Breast epithelium (tissue), 4 donors: ENCODE data around the gene PCP2. TPM values are rescaled to one million over a fixed set of nuclear protein-coding genes. Genes with fewer than 3 reads are reported as not detected.

Experiments
- DNase-seq, 2 donors: peaks; one replicate each; pipeline ENCODE4 v3.0.0-alpha.2; 2019; ENCODE audit warnings: low spot score in 2 of 2
- H3K27ac ChIP-seq, 2 donors: fragments of 200-600 bp; sonication (generic) in 1 of 2; one replicate each; pipeline ENCODE4 v1.5.1; 2016 to 2019; ENCODE audit warnings: mild to moderate bottlenecking in 1 of 2
- H3K27me3 ChIP-seq, 2 donors: fragments of 200-600 bp; sonication (generic) in 1 of 2; one replicate each; pipeline versions ENCODE4 v1.5.1 to v1.6.0; 2017 to 2019; ENCODE audit warnings: control low read depth in 1 of 2, mild to moderate bottlenecking in 1 of 2
- H3K36me3 ChIP-seq: fragments of 200-600 bp; one replicate; pipeline ENCODE4 v1.5.1; 2019
- H3K4me1 ChIP-seq, 2 donors: fragments of 200-600 bp; sonication (generic); one replicate each; pipeline ENCODE4 v1.5.1; 2016 to 2019; ENCODE audit warnings: control low read depth in 1 of 2
- H3K4me3 ChIP-seq, 3 donors: fragments of 200-600 bp; sonication (generic); 1 replicate in 2 of 3; 2 replicates in 1 of 3; pipeline ENCODE4 v1.5.1; 2016 to 2019; ENCODE audit warnings: mild to moderate bottlenecking in 3 of 3, moderate library complexity in 2 of 3
- H3K9me3 ChIP-seq, 2 donors: fragments of 200-600 bp; sonication (generic) in 1 of 2; one replicate each; pipeline ENCODE4 v1.5.1; 2016 to 2019; ENCODE audit warnings: control low read depth in 1 of 2
- POLR2A ChIP-seq: fragments of 450-650 bp; IDR thresholded peaks from one replicate; pipeline ENCODE4 v1.6.1; 2016; ENCODE audit warnings: antibody characterized with exemption, mild to moderate bottlenecking, moderate library complexity
- POLR2AphosphoS5 ChIP-seq, 3 donors: sonication (generic); formaldehyde crosslinking; IDR thresholded peaks; one replicate each; pipeline ENCODE4 v1.6.1; 2017; ENCODE audit warnings: antibody characterized with exemption in 3 of 3
- intact Hi-C: fragments of 100-400 bp; cut with DNase I; formaldehyde crosslinking; loops from one replicate; pipeline ENCODE4 v1.15.1; 2023; ENCODE audit warnings: low total_unique reads
- total RNA-seq, 3 donors: library from RNA; depleted of rRNA; stranded (reverse); fragments of >200 nt; gene quantifications; one replicate each; pipeline ENCODE4 v1.1.0, GENCODE V29; 2016
- TF ChIP-seq, protein P1 (sequence below), 3 donors: fragments of 450-650 bp; IDR thresholded peaks; one replicate each; pipeline ENCODE4 v1.5.1; 2016 to 2017; ENCODE audit warnings: antibody characterized with exemption in 3 of 3, mild to moderate bottlenecking in 3 of 3, moderate library complexity in 3 of 3

The PCP2 gene
- total RNA-seq, 3 donors from 2014 or later = 4.9 to 6.7 TPM; not detected in 1

DNA sequence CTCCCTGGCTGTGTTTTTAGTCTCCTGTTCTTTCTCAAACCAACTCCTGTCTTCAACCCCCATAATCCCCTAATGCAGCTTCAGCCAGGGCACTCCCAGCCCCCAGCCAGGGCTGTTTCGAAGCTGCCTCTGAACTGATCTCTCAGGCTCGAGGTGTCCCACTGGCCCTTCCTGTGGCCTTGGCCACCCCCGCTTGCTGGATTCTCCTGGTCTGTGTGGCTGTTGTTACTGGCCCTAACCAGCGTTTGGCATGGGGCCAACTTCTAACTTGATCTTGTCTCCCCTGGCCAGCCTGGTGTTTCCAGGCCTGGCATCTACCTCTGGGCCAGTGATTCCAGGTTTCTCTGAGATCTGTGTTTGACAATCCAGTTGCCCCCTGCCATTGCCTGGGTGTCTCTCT lies 15.2 kb downstream of the PCP2 start:
- intact Hi-C loops = no loop called here
- TF ChIP-seq, protein P1, sequence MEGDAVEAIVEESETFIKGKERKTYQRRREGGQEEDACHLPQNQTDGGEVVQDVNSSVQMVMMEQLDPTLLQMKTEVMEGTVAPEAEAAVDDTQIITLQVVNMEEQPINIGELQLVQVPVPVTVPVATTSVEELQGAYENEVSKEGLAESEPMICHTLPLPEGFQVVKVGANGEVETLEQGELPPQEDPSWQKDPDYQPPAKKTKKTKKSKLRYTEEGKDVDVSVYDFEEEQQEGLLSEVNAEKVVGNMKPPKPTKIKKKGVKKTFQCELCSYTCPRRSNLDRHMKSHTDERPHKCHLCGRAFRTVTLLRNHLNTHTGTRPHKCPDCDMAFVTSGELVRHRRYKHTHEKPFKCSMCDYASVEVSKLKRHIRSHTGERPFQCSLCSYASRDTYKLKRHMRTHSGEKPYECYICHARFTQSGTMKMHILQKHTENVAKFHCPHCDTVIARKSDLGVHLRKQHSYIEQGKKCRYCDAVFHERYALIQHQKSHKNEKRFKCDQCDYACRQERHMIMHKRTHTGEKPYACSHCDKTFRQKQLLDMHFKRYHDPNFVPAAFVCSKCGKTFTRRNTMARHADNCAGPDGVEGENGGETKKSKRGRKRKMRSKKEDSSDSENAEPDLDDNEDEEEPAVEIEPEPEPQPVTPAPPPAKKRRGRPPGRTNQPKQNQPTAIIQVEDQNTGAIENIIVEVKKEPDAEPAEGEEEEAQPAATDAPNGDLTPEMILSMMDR (IDR thresholded peaks at IDR 0.05) = no peak
- no peak for TF ChIP-seq POLR2A
- Histone ChIP-seq H3K27me3 (no peaks in the 10 kb centered on the region), H3K9me3 (no peaks in the 10 kb centered on the region), H3K27ac (peak overlapping the region; percentile 90 to 94), H3K36me3 (peaks cover 8% of the 10 kb centered on the region), H3K4me1 (peaks cover 0 to 14% of the 10 kb centered on the region in 2 donors), H3K4me3 (peak overlapping the region in 2 of 3 donors; percentile 7 to 12)
- DNase-seq = peak; percentile 71 to 72

DNA sequence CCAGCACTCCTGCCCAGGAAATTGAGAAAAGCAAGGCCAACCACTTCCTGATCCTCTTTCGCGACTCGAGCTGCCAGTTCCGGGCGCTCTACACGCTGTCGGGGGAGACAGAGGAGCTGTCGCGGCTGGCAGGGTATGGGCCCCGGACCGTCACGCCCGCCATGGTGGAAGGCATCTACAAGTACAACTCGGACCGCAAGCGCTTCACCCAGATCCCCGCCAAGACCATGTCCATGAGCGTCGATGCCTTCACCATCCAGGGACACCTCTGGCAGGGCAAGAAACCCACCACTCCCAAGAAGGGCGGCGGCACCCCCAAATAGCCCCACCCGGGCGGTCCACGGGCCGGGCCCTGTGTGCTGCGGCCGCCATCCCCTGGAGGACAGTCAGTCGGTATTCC lies 15.8 kb downstream of the PCP2 start:
- intact Hi-C loops = no loop called here
- TF ChIP-seq POLR2A = no peak
- TF ChIP-seq, protein P1 (IDR thresholded peaks at IDR 0.05) = no peak
- Histone ChIP-seq H3K9me3 (no peaks in the 10 kb centered on the region), H3K36me3 (peaks cover 7% of the 10 kb centered on the region), H3K27ac (peak overlapping the region; percentile 90 to 94), H3K4me3 (no peak overlapping the region), H3K4me1 (peaks cover 0 to 14% of the 10 kb centered on the region in 2 donors), H3K27me3 (no peaks in the 10 kb centered on the region)
- DNase-seq = no peak

DNA sequence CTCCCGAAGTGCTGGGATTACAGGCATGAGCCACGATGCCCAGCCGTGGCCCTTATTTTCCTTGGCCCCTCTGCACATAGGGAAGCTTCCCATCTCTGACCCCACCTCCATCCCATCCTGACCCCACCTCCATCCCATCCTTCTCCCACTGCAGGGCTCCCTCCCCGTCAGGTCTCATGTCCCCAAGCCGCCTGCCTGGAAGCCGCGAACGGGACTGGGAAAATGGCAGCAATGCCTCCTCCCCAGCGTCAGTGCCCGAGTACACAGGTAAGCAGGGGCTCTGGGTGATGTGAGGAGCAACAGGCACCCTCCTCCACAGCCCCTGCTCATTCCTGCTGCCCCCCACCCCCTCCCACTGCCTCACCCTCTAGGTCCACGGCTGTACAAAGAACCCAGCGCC lies 16.3 kb downstream of the PCP2 start:
- DNase-seq = no peak
- intact Hi-C loops = no loop called here
- H3K9me3 ChIP-seq = no peaks in the 10 kb centered on the region
- H3K4me3 ChIP-seq = no peak overlapping the region
- peak overlapping the region; percentile 90 to 94 for H3K27ac ChIP-seq
- peaks cover 0 to 14% of the 10 kb centered on the region in 2 donors for H3K4me1 ChIP-seq
- H3K27me3 ChIP-seq = no peaks in the 10 kb centered on the region
- TF ChIP-seq, protein P1 (IDR thresholded peaks at IDR 0.05) = no peak
- TF ChIP-seq POLR2AphosphoS5 (IDR thresholded peaks at IDR 0.05) = no peak
- TF ChIP-seq POLR2A = no peak
- peaks cover 1% of the 10 kb centered on the region for H3K36me3 ChIP-seq

DNA sequence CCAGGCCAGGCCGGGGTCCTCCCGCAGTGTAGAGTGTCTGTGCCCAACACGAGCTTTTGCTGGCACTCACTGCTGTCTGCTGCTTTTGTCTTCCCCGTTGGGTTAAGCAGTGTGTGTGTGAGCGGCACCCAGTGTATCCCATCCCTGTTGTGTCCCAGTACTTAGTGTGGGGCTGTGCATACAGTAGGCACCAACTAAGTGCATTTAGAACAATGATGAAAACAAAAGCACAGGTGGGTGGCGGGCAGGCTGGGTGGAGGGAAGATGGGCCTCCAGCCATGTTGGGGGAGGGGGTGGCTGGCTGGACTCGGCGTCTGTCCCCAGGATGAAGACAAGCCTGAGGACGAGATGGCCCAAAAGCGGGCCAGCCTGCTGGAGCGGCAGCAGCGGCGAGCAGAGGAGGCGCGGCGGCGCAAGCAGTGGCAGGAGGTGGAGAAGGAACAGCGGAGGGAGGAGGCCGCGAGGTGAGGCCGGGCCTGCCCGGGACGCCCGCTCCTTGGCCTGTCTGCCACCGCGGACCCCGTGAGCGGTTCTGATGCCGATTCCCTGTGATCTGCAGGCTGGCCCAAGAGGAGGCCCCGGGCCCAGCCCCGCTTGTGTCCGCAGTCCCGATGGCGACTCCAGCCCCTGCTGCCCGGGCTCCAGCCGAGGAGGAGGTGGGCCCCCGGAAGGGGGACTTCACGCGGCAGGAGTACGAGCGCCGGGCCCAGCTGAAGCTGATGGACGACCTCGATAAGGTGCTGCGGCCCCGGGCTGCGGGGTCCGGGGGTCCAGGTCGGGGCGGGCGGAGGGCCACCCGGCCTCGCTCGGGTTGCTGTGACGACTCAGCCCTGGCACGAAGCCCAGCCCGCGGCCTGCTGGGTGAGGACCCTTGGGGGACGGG lies 18.4 kb downstream of the PCP2 start:
- intact Hi-C loops = no loop called here
- DNase-seq = no peak
- no peak overlapping the region for H3K27ac ChIP-seq
- no peaks in the 10 kb centered on the region for H3K36me3 ChIP-seq
- TF ChIP-seq POLR2A = no peak
- H3K9me3 ChIP-seq = no peaks in the 10 kb centered on the region
- no peaks in the 10 kb centered on the region for H3K27me3 ChIP-seq
- peaks cover 0 to 9% of the 10 kb centered on the region in 2 donors for H3K4me1 ChIP-seq
- H3K4me3 ChIP-seq = no peak overlapping the region

DNA sequence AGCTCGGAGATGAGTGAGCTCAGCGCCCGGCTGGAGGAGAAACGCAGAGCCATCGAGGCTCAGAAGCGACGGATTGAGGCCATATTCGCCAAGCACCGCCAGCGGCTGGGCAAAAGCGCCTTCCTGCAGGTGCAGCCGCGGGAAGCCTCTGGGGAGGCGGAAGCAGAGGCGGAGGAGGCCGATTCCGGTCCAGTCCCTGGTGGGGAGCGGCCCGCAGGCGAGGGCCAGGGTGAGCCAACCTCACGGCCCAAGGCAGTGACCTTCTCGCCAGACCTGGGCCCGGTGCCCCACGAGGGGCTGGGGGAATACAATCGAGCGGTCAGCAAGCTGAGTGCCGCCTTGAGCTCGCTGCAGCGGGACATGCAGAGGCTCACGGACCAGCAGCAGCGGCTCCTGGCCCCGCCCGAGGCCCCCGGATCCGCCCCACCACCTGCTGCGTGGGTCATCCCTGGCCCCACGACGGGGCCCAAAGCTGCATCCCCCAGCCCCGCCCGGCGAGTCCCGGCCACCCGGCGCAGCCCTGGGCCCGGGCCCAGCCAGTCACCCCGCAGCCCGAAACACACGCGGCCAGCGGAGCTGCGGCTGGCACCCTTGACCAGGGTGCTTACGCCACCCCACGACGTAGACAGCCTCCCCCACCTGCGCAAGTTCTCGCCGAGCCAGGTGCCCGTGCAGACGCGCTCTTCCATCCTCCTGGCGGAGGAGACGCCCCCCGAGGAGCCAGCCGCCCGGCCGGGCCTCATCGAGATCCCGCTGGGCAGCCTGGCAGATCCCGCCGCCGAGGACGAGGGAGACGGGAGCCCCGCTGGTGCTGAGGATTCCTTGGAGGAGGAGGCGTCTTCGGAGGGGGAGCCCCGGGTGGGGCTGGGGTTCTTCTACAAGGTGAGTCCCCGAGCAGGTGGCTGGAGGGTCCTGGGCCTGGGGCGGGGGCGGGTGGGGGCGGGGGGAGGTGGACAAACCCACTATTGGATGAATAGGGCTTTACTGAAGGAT lies 20.9 kb downstream of the PCP2 start:
- no peak for DNase-seq
- H3K9me3 ChIP-seq = no peaks in the 10 kb centered on the region
- H3K36me3 ChIP-seq = no peaks in the 10 kb centered on the region
- no peaks in the 10 kb centered on the region for H3K27me3 ChIP-seq
- H3K4me1 ChIP-seq = no peaks in the 10 kb centered on the region
- intact Hi-C loops = no loop called here
- H3K4me3 ChIP-seq = no peak overlapping the region
- TF ChIP-seq POLR2AphosphoS5 (IDR thresholded peaks at IDR 0.05) (no peak), POLR2A (no peak)
- TF ChIP-seq, protein P1 (IDR thresholded peaks at IDR 0.05) = no peak
- no peak overlapping the region for H3K27ac ChIP-seq
